HEK293 (cell line): ENCODE measurements around the gene REPS2.

Experiments
- CTCF ChIA-PET: fragments of 350-600 bp; formaldehyde crosslinking; extraction: SDS; loops from one replicate; lab custom pipeline; 2021; ENCODE audit warnings: antibody characterized with exemption; lab: Yijun Ruan, JAX
- POLR2A ChIA-PET: fragments of 300-600 bp; formaldehyde crosslinking; extraction: SDS; loops from one replicate; lab custom pipeline; 2020; ENCODE audit warnings: antibody characterized with exemption, inconsistent platforms; lab: Yijun Ruan, JAX
- H3K27ac ChIP-seq: fragments of 200-500 bp; sonication (Bioruptor generic); 2 replicates; pipeline ENCODE4 v1.5.1; 2014; ENCODE audit warnings: low read depth, low read length, control low read depth, inconsistent platforms; ENCODE audit errors: extremely low read depth
- H3K36me3 ChIP-seq, 2 experiments: fragments of 200-500 bp in 1 of 2; sonication (Bioruptor generic) in 1 of 2; 1 replicate in 1 of 2; 2 replicates in 1 of 2; pipeline ENCODE4 v1.5.1; 2014 to 2017; ENCODE audit warnings: inconsistent platforms in 2 of 2, low read length in 2 of 2; ENCODE audit not compliant: control insufficient read depth in 2 of 2, insufficient read depth in 1 of 2
- H3K4me1 ChIP-seq: fragments of 200-500 bp; sonication (Bioruptor generic); 2 replicates; pipeline ENCODE4 v1.5.1; 2014; ENCODE audit warnings: mild to moderate bottlenecking, low read length, inconsistent platforms; ENCODE audit not compliant: control insufficient read depth, insufficient read depth
- H3K4me3 ChIP-seq: 2 replicates; pipeline ENCODE4 v1.5.1; 2011; ENCODE audit warnings: low read depth, mild to moderate bottlenecking, control low read depth, low read length, moderate library complexity
- H3K9me3 ChIP-seq: fragments of 200-500 bp; sonication (Bioruptor generic); 2 replicates; pipeline ENCODE4 v1.5.1; 2014; ENCODE audit warnings: low read depth, low read length, inconsistent platforms; ENCODE audit not compliant: control insufficient read depth, insufficient read depth
- EGR2 ChIP-seq: fragments of 450-650 bp; formaldehyde crosslinking; IDR thresholded peaks from 2 replicates; pipeline ENCODE4 v1.5.1; 2016; ENCODE audit warnings: low read depth, missing biosample characterization, missing genetic modification characterization
- GLIS1 ChIP-seq: fragments of 450-650 bp; formaldehyde crosslinking; IDR thresholded peaks from 2 replicates; pipeline ENCODE4 v1.5.1; 2016; ENCODE audit warnings: missing biosample characterization, missing genetic modification characterization
- SETDB1 ChIP-seq: IDR thresholded peaks from one replicate; pipeline ENCODE4 v1.6.1; 2017; ENCODE audit warnings: mild to moderate bottlenecking, low read length, moderate library complexity, mixed read lengths; ENCODE audit not compliant: insufficient read length
- SP2 ChIP-seq: fragments of 450-650 bp; formaldehyde crosslinking; IDR thresholded peaks from 2 replicates; pipeline ENCODE4 v1.5.1; 2016; ENCODE audit warnings: missing biosample characterization, missing genetic modification characterization
- ZFP69B ChIP-seq: fragments of 450-650 bp; formaldehyde crosslinking; IDR thresholded peaks from 2 replicates; pipeline ENCODE4 v1.5.1; 2016; ENCODE audit warnings: missing biosample characterization, missing genetic modification characterization
- ZNF112 ChIP-seq: fragments of 450-650 bp; formaldehyde crosslinking; IDR thresholded peaks from 2 replicates; pipeline ENCODE4 v1.5.0; 2017; ENCODE audit warnings: missing biosample characterization, missing genetic modification characterization
- ZNF140 ChIP-seq: fragments of 450-650 bp; formaldehyde crosslinking; IDR thresholded peaks from 2 replicates; pipeline ENCODE4 v1.5.1; 2016; ENCODE audit warnings: missing biosample characterization, missing genetic modification characterization
- ZNF18 ChIP-seq: fragments of 450-650 bp; formaldehyde crosslinking; IDR thresholded peaks from 2 replicates; pipeline ENCODE4 v1.5.1; 2016; ENCODE audit warnings: missing biosample characterization, missing genetic modification characterization
- ZNF354C ChIP-seq: fragments of 450-650 bp; formaldehyde crosslinking; IDR thresholded peaks from 2 replicates; pipeline ENCODE4 v1.5.1; 2016; ENCODE audit warnings: missing biosample characterization, missing genetic modification characterization, low read depth, borderline replicate concordance
- ZNF398 ChIP-seq: fragments of 450-650 bp; formaldehyde crosslinking; IDR thresholded peaks from 2 replicates; pipeline ENCODE4 v1.5.1; 2017; ENCODE audit warnings: missing biosample characterization, missing genetic modification characterization
- ZSCAN23 ChIP-seq: fragments of 450-650 bp; formaldehyde crosslinking; IDR thresholded peaks from 2 replicates; pipeline ENCODE4 v1.5.1; 2016; ENCODE audit warnings: missing biosample characterization, missing genetic modification characterization
- TF ChIP-seq, protein P1 (sequence below): IDR thresholded peaks from 2 replicates; pipeline ENCODE4 v1.6.1; 2011; ENCODE audit warnings: mild to moderate bottlenecking, low read depth, low read length, borderline replicate concordance
- TF ChIP-seq, protein P2 (sequence below): fragments of 450-650 bp; formaldehyde crosslinking; IDR thresholded peaks from 2 replicates; pipeline ENCODE4 v1.5.1; 2016; ENCODE audit warnings: missing biosample characterization, missing genetic modification characterization, low read depth

The REPS2 gene

DNA sequence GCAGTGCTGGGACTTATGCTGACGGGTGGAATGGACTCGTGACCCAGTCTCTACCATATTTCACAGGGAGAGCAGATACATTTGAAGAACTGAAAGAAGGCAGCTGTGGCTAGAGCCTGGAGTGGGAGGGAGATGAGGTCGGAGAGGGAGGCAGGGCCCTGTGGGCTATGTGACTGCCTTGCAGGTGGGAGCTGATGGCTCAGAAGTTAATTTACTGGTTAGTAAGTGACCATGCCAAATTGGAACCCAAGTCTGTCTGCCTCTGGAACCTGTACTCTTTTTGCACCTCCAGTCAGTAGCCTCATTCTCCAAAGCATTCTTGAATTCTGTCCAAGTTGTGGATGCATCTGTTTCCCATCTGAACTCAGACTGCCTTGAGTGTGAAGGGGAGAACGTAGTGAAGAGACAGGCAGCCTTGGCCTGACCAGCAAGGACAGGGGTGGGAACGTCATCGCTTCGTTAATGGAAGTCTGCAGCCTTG, 92.3 kb downstream of the REPS2 start:
- no peaks in the 10 kb centered on the region for H3K9me3 ChIP-seq
- no peak for TF ChIP-seq GLIS1 (tag by site-specific recombination)
- peak; percentile 39; the same call in 1 of the 2 replicates for TF ChIP-seq EGR2 (tag by site-specific recombination)
- H3K27ac ChIP-seq, result no peak overlapping the region
- POLR2A ChIA-PET, result no interaction called here
- peaks cover 12% of the 10 kb centered on the region for H3K4me1 ChIP-seq
- CTCF ChIA-PET, result interaction anchor here (1.2 to 15.1 kb wide), 3 partner anchors 7 to 212 kb away, joined by 3 to 192 read pairs (median 23); no protein-coding TSS in a partner anchor
- H3K4me3 ChIP-seq, result no peak overlapping the region
- no peaks in the 10 kb centered on the region for H3K36me3 ChIP-seq

DNA sequence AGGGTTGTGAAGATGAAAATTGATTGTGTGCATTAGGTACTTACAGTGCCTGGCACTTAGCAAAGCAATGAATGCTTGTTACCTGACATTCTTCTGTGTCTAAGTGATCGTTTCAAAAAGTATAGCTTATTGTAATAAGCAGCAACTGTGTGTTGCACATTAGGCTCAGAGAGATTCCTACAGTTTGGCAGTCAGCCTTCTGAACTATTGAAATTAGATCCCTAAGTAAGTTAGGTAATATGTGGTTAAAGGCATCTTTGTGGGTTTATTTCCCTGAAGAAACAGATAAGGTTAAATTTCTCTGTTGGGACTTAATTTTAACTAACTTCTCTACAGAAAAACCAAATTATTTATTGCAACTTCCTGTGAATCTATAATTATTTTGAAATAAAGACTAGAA, 93.4 kb downstream of the REPS2 start:
- TF ChIP-seq ZFP69B (tag by site-specific recombination), result no peak
- no peak for TF ChIP-seq ZNF398
- TF ChIP-seq SP2 (tag by site-specific recombination), result no peak
- TF ChIP-seq ZNF140 (tag by site-specific recombination), result no peak
- no peak for TF ChIP-seq ZNF112 (tag by site-specific recombination)
- TF ChIP-seq ZNF354C (tag by site-specific recombination), result no peak
- ChIA-PET CTCF (interaction anchor here (1.1 to 15.1 kb wide), 2 partner anchors 12 to 156 kb away, joined by 4 to 192 read pairs; no protein-coding TSS in a partner anchor), POLR2A (no interaction called here)
- Histone ChIP-seq H3K27ac (no peak overlapping the region), H3K4me1 (peaks cover 12% of the 10 kb centered on the region), H3K36me3 (no peaks in the 10 kb centered on the region), H3K4me3 (no peak overlapping the region), H3K9me3 (no peaks in the 10 kb centered on the region)

GRCh38 chrX:17040711-17041110, 94.3 kb downstream of the REPS2 start:
- POLR2A ChIA-PET, result no interaction called here
- peaks cover 12% of the 10 kb centered on the region for H3K4me1 ChIP-seq
- no peak for TF ChIP-seq ZSCAN23 (tag by site-specific recombination)
- TF ChIP-seq, protein P1, sequence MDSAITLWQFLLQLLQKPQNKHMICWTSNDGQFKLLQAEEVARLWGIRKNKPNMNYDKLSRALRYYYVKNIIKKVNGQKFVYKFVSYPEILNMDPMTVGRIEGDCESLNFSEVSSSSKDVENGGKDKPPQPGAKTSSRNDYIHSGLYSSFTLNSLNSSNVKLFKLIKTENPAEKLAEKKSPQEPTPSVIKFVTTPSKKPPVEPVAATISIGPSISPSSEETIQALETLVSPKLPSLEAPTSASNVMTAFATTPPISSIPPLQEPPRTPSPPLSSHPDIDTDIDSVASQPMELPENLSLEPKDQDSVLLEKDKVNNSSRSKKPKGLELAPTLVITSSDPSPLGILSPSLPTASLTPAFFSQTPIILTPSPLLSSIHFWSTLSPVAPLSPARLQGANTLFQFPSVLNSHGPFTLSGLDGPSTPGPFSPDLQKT, result no peak
- TF ChIP-seq ZNF18 (tag by site-specific recombination), result no peak
- no peak for TF ChIP-seq SETDB1
- TF ChIP-seq, protein P2, sequence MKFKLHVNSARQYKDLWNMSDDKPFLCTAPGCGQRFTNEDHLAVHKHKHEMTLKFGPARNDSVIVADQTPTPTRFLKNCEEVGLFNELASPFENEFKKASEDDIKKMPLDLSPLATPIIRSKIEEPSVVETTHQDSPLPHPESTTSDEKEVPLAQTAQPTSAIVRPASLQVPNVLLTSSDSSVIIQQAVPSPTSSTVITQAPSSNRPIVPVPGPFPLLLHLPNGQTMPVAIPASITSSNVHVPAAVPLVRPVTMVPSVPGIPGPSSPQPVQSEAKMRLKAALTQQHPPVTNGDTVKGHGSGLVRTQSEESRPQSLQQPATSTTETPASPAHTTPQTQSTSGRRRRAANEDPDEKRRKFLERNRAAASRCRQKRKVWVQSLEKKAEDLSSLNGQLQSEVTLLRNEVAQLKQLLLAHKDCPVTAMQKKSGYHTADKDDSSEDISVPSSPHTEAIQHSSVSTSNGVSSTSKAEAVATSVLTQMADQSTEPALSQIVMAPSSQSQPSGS (tag by site-specific recombination), result no peak
- H3K27ac ChIP-seq, result no peak overlapping the region
- no peaks in the 10 kb centered on the region for H3K9me3 ChIP-seq
- CTCF ChIA-PET, result interaction anchor here (0.7 to 15.1 kb wide), 5 partner anchors 10 to 156 kb away, joined by 3 to 192 read pairs (median 3); no protein-coding TSS in a partner anchor
- no peaks in the 10 kb centered on the region for H3K36me3 ChIP-seq
- no peak overlapping the region for H3K4me3 ChIP-seq
